ENCODE measurements around the gene MIGA2. TPM values are rescaled to one million over a fixed set of nuclear protein-coding genes. Genes with fewer than 3 reads are reported as not detected.

Gene MIGA2
- total and polyA plus RNA-seq, 9 of the 15 experiments (the other 6 are each of a cell fraction or from before 2014, with no cell fraction given) = 0.15 to 54.1 (median 18.0) TPM

GRCh38 chr9:129058965-129059795, 22.8 kb downstream of the MIGA2 start:
- H4K20me1 ChIP-seq (replicated peaks; ENCODE audit: control insufficient read depth, insufficient read depth, low read length) = no peaks in the 10 kb centered on the region
- H3K4me3 ChIP-seq = no peak overlapping the region
- ChIA-PET POLR2A (interaction anchor here (1.1 to 1.8 kb wide), 4 partner anchors 8 to 23 kb away, joined by 4 to 7 read pairs (median 6); partner anchors contain the start of gene MIGA2), CTCF (ENCODE audit: low intra/inter-chr PET ratio) (no interaction called here)
- H3K27ac ChIP-seq (ENCODE audit: extremely low read depth, low read depth, low read length) = no peak overlapping the region
- DNase-seq (ENCODE audit: extremely low read depth in 1 of 4, low spot score in 3 of 4) (peak in 1 of 4 experiments; percentile 14), ATAC-seq (no peak), FAIRE-seq (no peak)
- BruUV-seq (replicated peaks) = no TSS peak
- H3K79me2 ChIP-seq (ENCODE audit: control insufficient read depth, insufficient read depth, low read length) = no peaks in the 10 kb centered on the region
- H3K4me2 ChIP-seq (ENCODE audit: insufficient read depth, low read length) = no peak overlapping the region
- peak overlapping the region in 1 of 2 experiments; percentile 68; a peak in 2 of 4 replicates for H3K9ac ChIP-seq (ENCODE audit: insufficient read depth in 1 of 2, low read depth in 2 of 2, low read length in 2 of 2)
- in situ Hi-C loops (cut with MboI) = no loop called here
- TF ChIP-seq CREM (IDR thresholded peaks at IDR 0.05; ENCODE audit: low read depth) (no peak), CEBPG (CRISPR knock-in tag; IDR thresholded peaks at IDR 0.05) (no peak), CEBPG (tag; conservative IDR thresholded peaks at IDR 0.05 in 1 of 2, IDR thresholded peaks at IDR 0.05 in 1 of 2) (no peak), POLR2G (IDR thresholded peaks at IDR 0.05; ENCODE audit: low read depth, low read length) (0 out of 2 replicates have a peak, but pooled peaks have one; percentile 2), EGR1 (conservative IDR thresholded peaks at IDR 0.05) (peak; percentile 65; the same call in 1 of the 2 replicates), POLR3A (IDR thresholded peaks at IDR 0.05; ENCODE audit: borderline replicate concordance, extremely low read depth, insufficient read depth, insufficient read length) (no peak), ARID2 (IDR thresholded peaks at IDR 0.05) (no peak), CBFA2T2 (conservative IDR thresholded peaks at IDR 0.05) (no peak), PHF20 (IDR thresholded peaks at IDR 0.05; ENCODE audit: partially characterized antibody) (no peak)
- no peaks in the 10 kb centered on the region for H3K9me1 ChIP-seq (ENCODE audit: control insufficient read depth, insufficient read depth, low read length)
- no peak overlapping the region for H2AFZ ChIP-seq (ENCODE audit: low read depth, low read length)
- peaks cover 71% of the 10 kb centered on the region; the same call in 2 of the 3 replicates for H3K36me3 ChIP-seq (ENCODE audit: control insufficient read depth, insufficient read depth, low read length)
- intact Hi-C loops (cut with micrococcal nuclease) = no loop called here
- 80% methylated on average over 21 of the region's 21 CpGs for WGBS (ENCODE audit: insufficient coverage, low coverage, missing lambda C conversion rate)
- H3K4me1 ChIP-seq (replicated peaks in 1 of 2; ENCODE audit: control insufficient read depth in 2 of 2, insufficient read depth in 2 of 2, low read length in 2 of 2) = peaks cover 0 to 12% of the 10 kb centered on the region in 2 experiments; a peak in 2 of 5 replicates
- H3K9me3 ChIP-seq (replicated peaks; ENCODE audit: control insufficient read depth, insufficient read depth, low read depth, low read length) = no peaks in the 10 kb centered on the region
- H3K27me3 ChIP-seq (ENCODE audit: control insufficient read depth in 2 of 2, insufficient read depth in 2 of 2, low read length in 2 of 2) = no peaks in the 10 kb centered on the region
